SU-DHL-6 (cell line): ENCODE results near the gene KIF5C.

ENCODE experiments used
- H2AFZ ChIP-seq: fragments of 200-600 bp; sonication (generic); 2 replicates; pipeline ENCODE4 v1.6.1; 2014; ENCODE audit warnings: low read depth, mild to moderate bottlenecking, moderate library complexity, mixed read lengths, antibody characterized with exemption, low read length; ENCODE audit not compliant: severe bottlenecking
- H3F3A ChIP-seq: fragments of 200-600 bp; shearing (Covaris generic); 2 replicates; pipeline ENCODE4 v1.6.0; 2016; ENCODE audit warnings: antibody characterized with exemption, mild to moderate bottlenecking; ENCODE audit not compliant: insufficient read depth
- H3K27ac ChIP-seq: fragments of 200-600 bp; sonication (generic); 2 replicates; pipeline ENCODE4 v1.5.1; 2016; ENCODE audit warnings: low read depth, mild to moderate bottlenecking, low read length, moderate library complexity, mixed read lengths
- H3K27me3 ChIP-seq: fragments of 200-600 bp; sonication (generic), shearing (Covaris generic); 2 replicates; pipeline ENCODE4 v1.6.0; 2014; ENCODE audit warnings: mild to moderate bottlenecking, low read length
- H3K36me3 ChIP-seq: fragments of 200-600 bp; sonication (generic); 2 replicates; pipeline ENCODE4 v1.6.1; 2014; ENCODE audit warnings: mild to moderate bottlenecking, low read length, mixed read lengths
- H3K4me2 ChIP-seq: fragments of 300-600, 200-600 bp; shearing (Covaris generic), sonication (generic); 2 replicates; pipeline ENCODE4 v1.6.0; 2014; ENCODE audit warnings: low read length, low read depth, mild to moderate bottlenecking; ENCODE audit not compliant: poor library complexity, severe bottlenecking
- H3K4me3 ChIP-seq: fragments of 200-600 bp; sonication (generic); 2 replicates; pipeline ENCODE4 v1.5.1; 2014; ENCODE audit warnings: antibody characterized with exemption, low read length, mild to moderate bottlenecking, mixed read lengths; ENCODE audit not compliant: insufficient read depth, poor library complexity, severe bottlenecking
- H3K79me2 ChIP-seq: fragments of 200-600 bp; sonication (generic); 2 replicates; pipeline ENCODE4 v1.6.1; 2014; ENCODE audit warnings: mild to moderate bottlenecking, low read length, moderate library complexity; ENCODE audit not compliant: insufficient read depth
- H3K9ac ChIP-seq: fragments of 200-600 bp; sonication (generic); 2 replicates; pipeline ENCODE4 v1.7.0; 2014; ENCODE audit warnings: mild to moderate bottlenecking, low read length
- H3K9me2 ChIP-seq: fragments of 200-600 bp; sonication (generic); replicated peaks from 2 replicates; pipeline ENCODE4 v1.6.1; 2014; ENCODE audit warnings: low read length; ENCODE audit not compliant: insufficient read depth
- H3K9me3 ChIP-seq: fragments of 200-600 bp; sonication (generic); 2 replicates; pipeline ENCODE4 v1.6.1; 2014; ENCODE audit warnings: low read length, mixed read lengths; ENCODE audit not compliant: insufficient read depth
- H4K20me1 ChIP-seq: fragments of 200-600 bp; sonication (generic); 2 replicates; pipeline ENCODE4 v1.6.1; 2014; ENCODE audit warnings: low read depth, mild to moderate bottlenecking, antibody characterized with exemption, low read length, moderate library complexity, mixed read lengths
- EZH2phosphoT487 ChIP-seq: fragments of 200-600 bp; sonication (generic), shearing (Covaris generic); conservative IDR thresholded peaks from 2 replicates; pipeline ENCODE4 v1.6.1; 2018; ENCODE audit warnings: mild to moderate bottlenecking, antibody characterized with exemption, low read length, moderate library complexity, mixed read lengths
- TF ChIP-seq, protein P1 (sequence below): fragments of 200-600 bp; sonication (generic); IDR thresholded peaks from one replicate; pipeline ENCODE4 v1.5.1; 2017; ENCODE audit warnings: antibody characterized with exemption, mild to moderate bottlenecking, low read length, moderate library complexity; ENCODE audit not compliant: insufficient read depth, poor library complexity, severe bottlenecking

KIF5C gene

DNA sequence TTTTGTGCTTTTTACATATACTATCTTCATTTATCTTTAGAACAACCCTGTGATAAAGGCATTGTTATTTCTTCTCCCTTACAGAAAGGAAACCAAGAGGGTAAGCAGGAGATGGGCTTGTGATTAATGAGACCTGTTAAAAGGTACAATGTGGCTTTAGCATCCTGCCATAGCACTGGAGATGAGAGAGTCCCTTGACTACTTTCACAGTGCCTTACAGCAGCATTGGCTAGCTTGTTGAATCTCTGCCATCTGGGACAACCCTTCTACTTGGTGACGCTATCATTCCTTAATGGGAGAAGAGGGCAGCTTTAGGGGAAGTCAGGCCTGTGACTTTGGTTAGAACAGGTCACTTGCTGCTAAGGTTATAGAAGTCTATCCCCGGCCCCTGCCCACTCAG lies 95.4 kb downstream of the KIF5C start:
- no peak overlapping the region for H3K27ac ChIP-seq
- no peaks in the 10 kb centered on the region for H4K20me1 ChIP-seq
- H2AFZ ChIP-seq: no peak overlapping the region
- H3K4me3 ChIP-seq: no peak overlapping the region
- no peaks in the 10 kb centered on the region for H3K9me2 ChIP-seq
- no peak overlapping the region for H3K4me2 ChIP-seq
- no peaks in the 10 kb centered on the region for H3K27me3 ChIP-seq
- no peaks in the 10 kb centered on the region for H3F3A ChIP-seq
- no peaks in the 10 kb centered on the region for H3K79me2 ChIP-seq
- no peaks in the 10 kb centered on the region for H3K9me3 ChIP-seq
- H3K9ac ChIP-seq: no peak overlapping the region
- TF ChIP-seq EZH2phosphoT487: no peak
- TF ChIP-seq, protein P1, sequence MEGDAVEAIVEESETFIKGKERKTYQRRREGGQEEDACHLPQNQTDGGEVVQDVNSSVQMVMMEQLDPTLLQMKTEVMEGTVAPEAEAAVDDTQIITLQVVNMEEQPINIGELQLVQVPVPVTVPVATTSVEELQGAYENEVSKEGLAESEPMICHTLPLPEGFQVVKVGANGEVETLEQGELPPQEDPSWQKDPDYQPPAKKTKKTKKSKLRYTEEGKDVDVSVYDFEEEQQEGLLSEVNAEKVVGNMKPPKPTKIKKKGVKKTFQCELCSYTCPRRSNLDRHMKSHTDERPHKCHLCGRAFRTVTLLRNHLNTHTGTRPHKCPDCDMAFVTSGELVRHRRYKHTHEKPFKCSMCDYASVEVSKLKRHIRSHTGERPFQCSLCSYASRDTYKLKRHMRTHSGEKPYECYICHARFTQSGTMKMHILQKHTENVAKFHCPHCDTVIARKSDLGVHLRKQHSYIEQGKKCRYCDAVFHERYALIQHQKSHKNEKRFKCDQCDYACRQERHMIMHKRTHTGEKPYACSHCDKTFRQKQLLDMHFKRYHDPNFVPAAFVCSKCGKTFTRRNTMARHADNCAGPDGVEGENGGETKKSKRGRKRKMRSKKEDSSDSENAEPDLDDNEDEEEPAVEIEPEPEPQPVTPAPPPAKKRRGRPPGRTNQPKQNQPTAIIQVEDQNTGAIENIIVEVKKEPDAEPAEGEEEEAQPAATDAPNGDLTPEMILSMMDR: no peak
- no peaks in the 10 kb centered on the region for H3K36me3 ChIP-seq

DNA sequence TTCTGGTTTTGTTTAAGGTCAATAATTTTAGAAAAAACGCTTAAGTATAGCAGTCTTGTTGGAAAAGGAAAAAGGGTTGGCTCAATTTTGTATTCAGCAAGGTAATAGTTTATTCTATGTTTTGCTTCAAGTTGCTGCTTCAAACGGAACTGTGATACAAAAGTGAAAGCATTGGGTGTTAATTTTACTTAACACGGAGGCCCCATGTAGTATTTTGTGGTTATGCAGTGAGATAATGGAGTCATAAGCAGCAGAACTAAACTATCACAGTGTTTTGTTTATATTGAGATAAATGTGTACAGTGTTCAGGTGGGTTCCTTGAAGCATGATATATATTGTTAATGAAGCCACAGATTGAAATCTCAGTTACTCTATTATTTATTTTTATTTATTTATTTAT lies 96.5 kb downstream of the KIF5C start:
- TF ChIP-seq, protein P1: no peak
- TF ChIP-seq EZH2phosphoT487: no peak
- H3K9me2 ChIP-seq: no peaks in the 10 kb centered on the region

DNA sequence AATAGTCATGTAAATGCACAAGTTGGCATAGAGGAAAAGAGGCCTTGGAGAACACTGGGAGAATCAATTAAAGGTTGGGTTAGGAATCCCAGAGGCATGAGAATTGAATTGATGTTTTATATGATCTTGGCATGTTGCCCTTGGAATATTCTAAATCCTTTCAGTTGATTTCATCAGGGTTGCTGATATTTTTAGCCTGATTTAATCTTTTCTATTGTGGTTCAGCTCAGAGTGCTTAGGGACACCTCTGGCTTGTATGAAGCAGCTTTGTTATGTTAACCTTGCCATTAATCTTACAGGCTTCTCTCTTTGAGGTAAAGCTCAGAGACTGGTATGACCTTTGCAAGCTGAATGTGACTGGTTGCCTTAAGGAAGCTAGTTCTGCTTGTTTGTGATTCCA lies 99.1 kb downstream of the KIF5C start:
- Histone ChIP-seq H3K9ac (no peak overlapping the region), H3K9me2 (no peaks in the 10 kb centered on the region), H3K79me2 (no peaks in the 10 kb centered on the region), H3K36me3 (no peaks in the 10 kb centered on the region), H3K27ac (no peak overlapping the region), H3K27me3 (no peaks in the 10 kb centered on the region), H2AFZ (no peak overlapping the region), H4K20me1 (no peaks in the 10 kb centered on the region), H3K4me3 (no peak overlapping the region), H3K9me3 (no peaks in the 10 kb centered on the region), H3K4me2 (no peak overlapping the region), H3F3A (no peaks in the 10 kb centered on the region)
- TF ChIP-seq, protein P1: no peak
- no peak for TF ChIP-seq EZH2phosphoT487

More for the DNA sequence above, 96.5 kb downstream of the KIF5C start:
- Histone ChIP-seq H3K9me3 (no peaks in the 10 kb centered on the region), H2AFZ (no peak overlapping the region), H3F3A (no peaks in the 10 kb centered on the region), H3K27me3 (no peaks in the 10 kb centered on the region), H3K36me3 (no peaks in the 10 kb centered on the region), H3K4me3 (no peak overlapping the region), H3K79me2 (no peaks in the 10 kb centered on the region), H3K4me2 (no peak overlapping the region), H3K27ac (no peak overlapping the region), H4K20me1 (no peaks in the 10 kb centered on the region), H3K9ac (no peak overlapping the region)
